Embryonic facial prominence (tissue), 1 donor: Measurements from ENCODE around the gene SLC25A40.

Experiments used
- DNase-seq: peaks from one replicate; pipeline ENCODE4 v3.0.0-alpha.2; 2016; ENCODE audit errors: extremely low spot score

The SLC25A40 gene

DNA sequence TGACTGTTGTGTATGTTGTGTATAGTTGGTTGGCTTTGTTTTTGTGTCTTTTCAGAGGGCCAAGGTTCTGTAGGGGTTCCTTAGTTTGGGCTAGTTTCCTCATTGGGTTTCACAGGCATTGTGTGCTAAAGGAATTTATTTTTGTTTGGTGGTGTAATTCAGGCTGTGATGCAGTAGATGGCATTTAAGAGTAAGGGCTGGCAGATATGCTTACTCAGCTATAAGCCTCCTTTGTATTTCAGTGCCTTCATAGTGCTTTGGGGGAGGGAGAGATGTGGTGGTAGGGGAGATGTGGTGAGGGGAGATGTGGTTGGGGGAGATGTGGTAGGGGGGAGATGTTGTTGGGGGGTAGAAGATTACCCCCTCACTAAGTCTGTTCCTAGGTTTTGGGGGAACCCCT is 91.7 kb downstream of the SLC25A40 start:
- no peak for DNase-seq
